Measurements from ENCODE around the gene AUTS2.
"Not testable (repeated sequence)": the region's sequence is repeated elsewhere in the genome, so short reads cannot be mapped to it uniquely, and the experiment has no call there.

- not testable (repeated sequence) for TF ChIP-seq CTCF (conservative IDR thresholded peaks at IDR 0.05; ENCODE audit: low read depth, low read length); EZH2 (IDR thresholded peaks at IDR 0.05; ENCODE audit: borderline replicate concordance, low read depth, low read length, poor library complexity, severe bottlenecking)
These were observed 1224.2 kb downstream of the AUTS2 start for GRCh38 chr7:70822490-70822889.

Data from A673 (cell line).